ENCODE measurements around the gene SLC12A8.

The SLC12A8 gene

DNA sequence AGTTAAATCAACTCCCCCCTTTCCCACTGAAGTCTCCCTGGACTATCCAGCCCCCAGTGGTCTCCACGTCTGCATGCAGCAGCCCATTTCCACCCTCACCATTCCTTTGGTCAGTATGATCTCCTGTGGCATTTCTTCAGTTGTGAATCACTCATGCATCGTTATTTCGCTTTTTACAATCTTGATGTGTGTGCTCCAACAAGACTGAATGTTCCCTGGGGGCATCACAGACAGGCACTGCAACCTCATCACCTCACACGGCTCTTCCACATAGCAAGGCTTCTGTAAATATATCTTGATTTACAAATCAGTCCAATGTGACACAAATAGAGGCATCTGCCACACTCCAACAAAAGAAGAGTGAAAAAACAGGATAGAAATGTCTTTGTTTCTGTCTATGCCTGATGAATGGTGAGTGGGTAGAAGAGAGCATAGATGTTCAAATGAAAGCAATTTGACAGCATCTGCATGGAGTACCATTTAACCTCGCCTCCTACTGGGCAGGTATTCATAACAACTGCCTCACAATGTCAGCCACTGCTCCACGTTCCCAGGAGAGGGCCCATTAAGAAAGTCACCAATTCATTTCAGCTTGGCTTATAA is 162.0 kb downstream of the SLC12A8 start:
- DNase-seq, result no peak

DNA sequence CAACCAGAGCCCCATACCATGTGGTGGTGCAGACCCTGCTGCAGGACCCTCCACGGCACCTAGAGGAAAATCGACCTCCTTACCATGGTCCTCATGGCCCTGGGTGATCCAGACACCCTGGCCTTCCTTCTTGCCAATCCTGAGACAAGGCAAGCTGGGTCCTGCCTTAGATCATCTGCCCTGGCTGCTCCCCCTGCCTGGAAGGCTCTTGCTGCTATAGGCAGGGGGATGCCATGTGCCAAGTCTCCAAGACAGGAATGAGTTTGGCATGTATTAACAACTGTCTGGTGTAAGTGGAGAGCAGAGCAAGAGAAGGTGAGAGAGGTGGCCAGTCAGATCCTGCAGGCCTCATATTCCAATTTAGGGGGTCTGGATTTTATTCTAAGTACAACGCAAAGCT is 164.3 kb downstream of the SLC12A8 start:
- no peak for DNase-seq

DNA sequence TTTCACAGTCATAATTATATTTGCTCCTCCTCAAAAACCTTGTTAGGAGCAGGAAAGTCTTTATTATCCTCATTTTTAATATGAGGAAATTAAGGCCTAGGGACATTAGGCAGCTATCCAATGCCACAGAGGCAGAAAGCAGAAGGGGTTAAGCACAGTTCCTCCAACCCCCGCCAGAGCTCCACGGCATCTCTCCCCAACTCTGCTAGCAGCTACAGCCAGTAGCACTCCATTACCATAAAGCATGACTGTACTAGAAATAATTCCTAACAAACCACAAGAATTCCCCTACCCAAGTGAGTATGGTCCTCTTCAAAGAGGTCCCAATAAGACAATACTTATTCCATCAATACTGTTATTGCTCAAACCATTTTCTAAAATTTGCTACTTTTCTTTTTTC is 166.6 kb downstream of the SLC12A8 start:
- DNase-seq, result no peak

DNA sequence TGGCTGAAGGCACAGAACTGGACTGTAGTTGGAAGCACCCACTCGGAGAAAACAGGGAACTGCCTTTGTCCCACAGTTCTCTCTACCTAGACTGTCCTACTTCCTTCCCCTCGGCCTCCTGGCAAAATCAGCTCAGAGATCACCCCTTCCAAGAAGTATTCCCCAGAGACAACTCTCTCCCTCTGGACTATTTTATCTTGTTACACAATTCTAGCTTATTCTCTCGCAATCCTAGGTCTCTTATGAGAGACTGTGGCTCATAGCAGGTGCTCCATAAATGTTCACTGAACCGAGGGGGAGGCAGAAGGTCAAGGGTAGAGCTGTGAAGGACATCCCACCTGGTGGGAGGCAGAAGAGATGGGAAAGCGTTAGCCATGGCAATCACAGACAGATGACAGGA is 167.4 kb downstream of the SLC12A8 start:
- no peak for DNase-seq

DNA sequence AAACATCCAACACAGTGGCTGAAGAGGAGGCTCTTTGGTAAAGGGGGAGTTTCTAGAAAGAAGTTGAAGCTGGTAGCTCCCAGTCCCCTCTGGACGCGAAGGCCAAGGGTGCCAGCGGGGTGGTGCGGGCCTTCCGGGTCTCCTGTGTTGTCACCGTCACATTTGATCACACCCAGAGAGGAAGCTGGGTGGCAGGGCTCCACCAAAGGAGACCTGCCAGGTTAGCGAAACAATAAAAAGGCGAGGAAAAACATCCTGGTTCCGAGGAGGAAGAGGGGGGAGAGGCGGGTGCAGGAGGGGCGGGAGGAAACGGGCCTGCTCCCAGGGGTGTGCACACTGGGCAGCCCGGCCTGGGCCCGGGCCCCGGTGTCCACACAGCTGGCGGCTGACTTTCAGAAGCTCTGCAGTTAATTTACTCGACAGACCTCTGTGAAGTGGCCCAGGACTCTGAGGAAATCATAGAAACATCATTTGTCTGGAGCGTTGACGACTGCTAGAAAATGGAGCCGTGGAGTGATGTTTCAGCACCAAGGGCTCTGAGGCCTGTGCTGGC is 168.9 kb downstream of the SLC12A8 start:
- no peak for DNase-seq

DNA sequence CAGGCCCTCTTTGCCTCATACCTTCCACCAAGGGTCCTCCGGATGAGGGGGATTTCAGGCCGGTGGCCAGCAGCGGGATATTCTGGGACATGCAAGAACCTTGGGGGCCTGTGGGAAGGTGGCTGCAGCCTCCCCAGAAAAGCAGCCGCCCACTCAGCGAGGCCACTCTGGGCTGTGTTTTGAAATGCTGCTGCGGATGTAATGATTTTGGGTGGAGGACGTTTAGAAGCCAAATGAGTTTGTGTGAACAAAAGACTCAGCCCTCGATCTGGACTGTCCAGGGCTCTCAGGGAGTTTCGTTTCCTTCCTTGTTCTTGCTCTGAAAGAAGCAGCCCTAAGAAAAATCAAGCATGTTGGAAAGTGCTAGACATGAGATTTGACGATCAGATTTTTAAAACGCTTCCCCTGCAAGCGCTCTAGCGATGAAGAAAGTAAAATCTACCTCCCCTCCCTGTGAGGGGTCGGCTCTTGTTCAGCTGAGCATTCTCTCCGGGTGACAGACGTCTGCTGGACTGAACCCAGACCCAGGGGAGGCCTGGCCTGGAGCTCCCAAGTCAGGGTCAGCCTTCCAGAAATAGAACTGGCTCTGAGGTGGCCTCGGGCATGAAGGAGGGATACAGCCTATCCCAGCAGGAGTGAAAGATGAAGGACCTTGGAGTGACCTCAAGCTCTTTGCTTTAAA is 169.7 kb downstream of the SLC12A8 start:
- no peak for DNase-seq

DNA sequence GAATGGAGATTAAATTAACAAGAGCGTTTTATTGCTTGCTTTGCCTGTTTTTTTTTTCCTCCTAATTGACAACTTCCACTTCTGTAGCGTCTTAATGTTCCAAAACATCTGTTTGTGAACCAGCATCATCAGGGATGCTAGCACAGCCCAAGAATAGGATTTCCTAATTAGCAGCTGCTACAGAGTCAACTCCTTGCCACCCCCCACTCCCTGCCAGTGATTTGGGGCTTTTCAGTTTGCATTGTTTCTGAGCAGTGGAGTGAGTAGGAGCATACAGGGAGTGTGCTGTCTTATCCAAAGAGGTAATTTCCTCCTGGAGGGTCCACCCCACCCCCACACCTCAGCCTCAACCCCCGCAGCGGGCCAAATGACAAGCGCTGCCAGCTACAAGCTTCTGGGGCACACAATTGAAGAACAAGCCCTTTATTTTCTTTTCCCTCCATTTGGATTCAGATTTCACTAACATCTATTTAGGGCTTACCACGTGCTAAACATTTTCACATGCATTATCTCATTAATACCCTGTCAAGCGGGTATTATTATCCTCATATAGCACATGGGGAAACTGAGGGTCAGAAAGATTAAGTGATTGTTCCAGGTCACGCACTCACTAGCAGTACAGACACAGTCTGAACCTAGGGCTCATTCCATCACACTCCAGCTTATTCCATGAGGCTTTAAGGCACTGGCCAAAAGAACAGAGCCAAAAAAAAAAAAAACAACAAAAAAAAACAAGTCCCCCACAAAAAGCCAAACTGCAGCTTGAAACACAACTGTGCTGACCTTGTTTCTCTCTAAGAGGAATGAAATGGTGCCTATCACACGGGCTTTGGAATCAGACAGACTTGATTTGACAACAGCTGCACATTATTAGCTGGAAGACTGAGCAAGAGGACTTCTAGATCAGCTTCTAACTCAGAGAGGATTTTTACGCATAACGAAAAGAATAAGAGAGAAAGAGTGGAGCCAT is 173.1 kb downstream of the SLC12A8 start:
- DNase-seq, result no peak

DNA sequence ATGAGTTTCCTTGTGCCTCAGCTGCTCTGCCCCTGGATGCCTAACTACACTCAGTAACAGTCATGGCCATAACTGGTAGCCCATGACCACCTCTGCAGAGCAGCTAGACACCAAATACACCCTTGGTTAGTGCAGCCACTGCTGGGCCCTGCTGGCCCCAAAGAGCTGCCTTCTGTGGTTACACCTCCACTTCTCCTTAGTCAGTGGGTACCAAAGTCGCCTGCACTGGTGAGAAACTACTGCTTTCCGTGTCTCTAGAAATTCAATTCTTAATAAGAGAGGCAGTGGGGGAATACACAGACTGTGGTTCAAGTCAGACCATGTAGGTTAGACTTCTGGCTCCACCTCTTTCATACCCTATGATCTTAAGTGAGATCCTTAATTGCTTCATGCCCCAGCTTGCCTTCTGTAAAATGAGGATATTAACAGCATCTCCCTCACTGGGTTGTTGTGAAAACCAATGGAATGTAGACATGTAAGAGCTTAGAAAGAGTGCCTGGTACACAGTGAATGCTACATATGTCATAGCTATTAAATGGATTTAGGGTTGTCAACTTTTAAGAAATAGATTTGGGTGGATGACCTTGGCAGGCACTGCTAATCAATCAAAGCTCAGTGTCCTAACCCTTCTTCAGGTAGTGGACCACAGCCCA is 174.9 kb downstream of the SLC12A8 start:
- DNase-seq, result no peak

DNA sequence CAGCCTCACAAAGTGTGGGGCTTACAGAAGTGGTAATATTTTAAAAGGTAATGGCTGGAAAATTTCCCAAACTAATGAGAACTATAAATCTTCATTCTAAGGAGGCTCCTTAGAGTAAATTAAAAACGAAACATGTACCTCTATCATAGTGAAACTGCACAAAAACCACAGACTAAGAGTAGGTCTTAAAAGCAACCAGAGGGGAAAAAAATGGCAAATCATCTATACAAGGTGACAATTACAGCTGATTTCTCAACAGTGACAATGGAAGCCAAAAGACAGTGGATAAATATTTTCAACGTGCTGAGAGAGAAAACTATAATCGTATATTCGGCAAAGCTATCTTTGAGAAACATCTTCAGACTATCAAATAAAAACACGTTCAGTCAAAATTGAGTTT is 177.3 kb downstream of the SLC12A8 start:
- no peak for DNase-seq

DNA sequence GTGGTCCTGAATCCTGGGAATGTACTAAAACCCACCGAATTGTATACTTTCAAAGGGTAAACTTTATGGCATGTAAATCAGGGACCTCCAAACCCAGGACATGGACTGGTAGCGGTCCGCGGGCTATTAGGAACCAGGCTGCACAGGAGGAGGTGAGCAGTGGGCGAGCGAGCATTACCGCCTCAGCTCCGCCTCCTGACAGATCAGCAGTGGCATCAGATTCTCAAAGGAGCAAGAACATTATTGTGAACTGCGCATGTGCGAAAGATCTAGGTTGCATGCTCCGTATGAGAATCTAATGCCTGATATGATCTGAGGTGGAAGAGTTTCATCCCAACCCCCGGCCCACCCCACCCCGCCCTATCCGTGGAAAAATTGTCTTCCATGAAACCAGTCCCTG is 178.9 kb downstream of the SLC12A8 start:
- no peak for DNase-seq

DNA sequence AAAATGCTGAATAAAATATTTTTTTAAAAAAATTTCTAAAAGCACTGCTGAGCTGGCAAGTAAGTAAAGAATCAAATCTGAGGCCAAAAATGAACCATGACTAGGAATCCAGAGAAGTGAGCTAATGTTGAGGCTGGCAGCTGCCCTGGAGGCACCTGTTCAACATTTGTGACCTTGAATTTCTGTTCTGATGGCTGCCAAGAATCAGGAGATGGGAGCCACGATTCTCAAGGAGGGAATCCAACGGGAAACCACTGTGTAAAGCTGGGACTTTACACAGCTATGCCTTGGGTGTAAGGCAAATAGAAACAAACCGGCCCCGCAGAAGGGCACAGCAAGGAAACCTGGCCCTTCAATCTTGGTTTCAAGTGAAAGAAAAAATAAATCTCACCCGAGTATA is 179.4 kb downstream of the SLC12A8 start:
- no peak for DNase-seq

DNA sequence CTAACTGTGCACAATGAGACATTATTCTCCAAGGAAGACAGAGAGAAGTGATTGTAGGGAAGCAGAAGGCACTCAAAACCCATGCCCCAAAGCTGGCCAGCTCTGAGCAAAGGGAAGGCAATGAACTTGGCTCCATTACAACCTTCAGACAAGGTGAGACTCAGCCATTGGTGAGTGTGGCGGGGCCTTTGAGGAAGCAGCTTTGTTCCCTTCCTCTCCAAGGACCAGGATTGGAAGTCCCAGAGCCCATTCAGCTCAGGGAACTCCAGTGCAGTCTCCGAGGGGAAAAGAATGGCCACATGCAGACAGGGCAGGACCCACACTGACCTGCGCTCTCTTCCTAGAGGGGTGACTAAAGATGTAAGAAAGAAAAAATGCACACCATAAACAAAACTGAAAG is 179.9 kb downstream of the SLC12A8 start:
- no peak for DNase-seq
